Measurements from ENCODE around the gene SNX25.
"Not testable (repeated sequence)": the region's sequence is repeated elsewhere in the genome, so short reads cannot be mapped to it uniquely, and the experiment has no call there.

Gene SNX25

DNA sequence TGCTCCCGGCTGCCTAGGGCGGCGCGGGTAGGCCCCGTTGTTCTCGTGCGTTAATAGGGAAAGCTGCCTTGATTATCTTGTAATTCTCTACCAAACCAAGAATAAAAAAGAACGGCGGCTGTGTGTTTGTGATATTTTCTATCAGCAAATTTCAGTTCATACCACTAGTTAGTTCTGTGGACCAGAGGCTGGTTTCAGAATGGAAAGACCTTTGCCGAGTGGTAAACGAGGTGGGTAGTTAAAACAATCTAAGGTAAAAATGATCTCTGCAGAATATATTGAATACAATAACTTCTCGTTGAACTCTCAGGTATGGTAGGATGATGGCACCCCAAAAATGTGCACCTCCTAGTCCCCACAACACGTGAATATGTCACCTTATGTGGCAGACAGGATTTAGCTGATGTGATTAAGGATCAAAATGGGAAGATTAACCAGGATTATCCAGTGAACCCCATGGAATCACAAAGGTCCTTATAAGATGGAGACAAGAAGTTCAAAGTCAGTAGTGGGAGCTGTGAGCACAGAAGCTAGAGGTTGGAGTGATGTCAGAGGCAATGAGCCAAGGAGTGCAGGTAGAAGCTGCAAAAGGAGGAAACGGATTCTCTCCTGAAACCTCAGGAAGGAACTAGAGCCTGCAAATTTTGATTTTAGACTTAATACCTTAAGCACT, 5.0 kb upstream of the SNX25 start:
- DNase-seq (ENCODE audit: low spot score): no peak
- in situ Hi-C loops (cut with MboI; ENCODE audit: low sequenced_read_pairs, unreplicated experiment): loop anchor here (10.0 kb wide), 1 partner anchor 100 kb away; no protein-coding TSS in a partner anchor
- TF ChIP-seq, protein P1, sequence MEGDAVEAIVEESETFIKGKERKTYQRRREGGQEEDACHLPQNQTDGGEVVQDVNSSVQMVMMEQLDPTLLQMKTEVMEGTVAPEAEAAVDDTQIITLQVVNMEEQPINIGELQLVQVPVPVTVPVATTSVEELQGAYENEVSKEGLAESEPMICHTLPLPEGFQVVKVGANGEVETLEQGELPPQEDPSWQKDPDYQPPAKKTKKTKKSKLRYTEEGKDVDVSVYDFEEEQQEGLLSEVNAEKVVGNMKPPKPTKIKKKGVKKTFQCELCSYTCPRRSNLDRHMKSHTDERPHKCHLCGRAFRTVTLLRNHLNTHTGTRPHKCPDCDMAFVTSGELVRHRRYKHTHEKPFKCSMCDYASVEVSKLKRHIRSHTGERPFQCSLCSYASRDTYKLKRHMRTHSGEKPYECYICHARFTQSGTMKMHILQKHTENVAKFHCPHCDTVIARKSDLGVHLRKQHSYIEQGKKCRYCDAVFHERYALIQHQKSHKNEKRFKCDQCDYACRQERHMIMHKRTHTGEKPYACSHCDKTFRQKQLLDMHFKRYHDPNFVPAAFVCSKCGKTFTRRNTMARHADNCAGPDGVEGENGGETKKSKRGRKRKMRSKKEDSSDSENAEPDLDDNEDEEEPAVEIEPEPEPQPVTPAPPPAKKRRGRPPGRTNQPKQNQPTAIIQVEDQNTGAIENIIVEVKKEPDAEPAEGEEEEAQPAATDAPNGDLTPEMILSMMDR (IDR thresholded peaks at IDR 0.05; ENCODE audit: borderline replicate concordance, control extremely low read depth, extremely low read depth, insufficient read depth, missing control alignments): no peak

DNA sequence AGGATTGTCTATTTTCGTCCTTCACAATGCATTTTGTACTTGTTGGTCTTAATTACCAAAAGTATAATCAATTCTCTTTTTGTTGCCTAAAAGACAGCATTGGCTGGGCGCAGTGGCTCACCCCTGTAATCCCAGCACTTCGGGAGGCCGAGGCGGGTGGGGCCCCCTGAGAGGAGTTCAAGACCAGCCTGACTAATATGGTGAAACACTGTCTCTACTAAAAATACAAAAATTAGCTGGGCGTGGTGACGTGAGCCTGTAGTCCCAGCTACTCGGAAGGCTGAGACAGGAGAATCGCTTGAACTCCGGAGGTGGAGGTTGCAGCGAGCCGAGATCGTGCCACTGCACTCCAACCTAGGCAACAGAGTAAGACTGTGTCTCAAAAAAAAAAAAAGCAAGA, 4.3 kb upstream of the SNX25 start:
- in situ Hi-C loops (cut with MboI; ENCODE audit: low sequenced_read_pairs, unreplicated experiment): loop anchor here (10.0 kb wide), 1 partner anchor 100 kb away; no protein-coding TSS in a partner anchor
- DNase-seq (ENCODE audit: low spot score): not testable (repeated sequence)

GRCh38 chr4:185205697-185206342, 3.6 kb upstream of the SNX25 start:
- in situ Hi-C loops (cut with MboI; ENCODE audit: low sequenced_read_pairs, unreplicated experiment): loop anchor here (10.0 kb wide), 1 partner anchor 99 kb away; no protein-coding TSS in a partner anchor
- DNase-seq (ENCODE audit: low spot score): no peak
- TF ChIP-seq, protein P1 (IDR thresholded peaks at IDR 0.05; ENCODE audit: borderline replicate concordance, control extremely low read depth, extremely low read depth, insufficient read depth, missing control alignments): no peak

GRCh38 chr4:185207466-185207865, 1.9 kb upstream of the SNX25 start:
- in situ Hi-C loops (cut with MboI; ENCODE audit: low sequenced_read_pairs, unreplicated experiment): loop anchor here (10.0 kb wide), 1 partner anchor 97 kb away; no protein-coding TSS in a partner anchor
- TF ChIP-seq, protein P1 (IDR thresholded peaks at IDR 0.05; ENCODE audit: borderline replicate concordance, control extremely low read depth, extremely low read depth, insufficient read depth, missing control alignments): no peak
- no peak for DNase-seq (ENCODE audit: low spot score)

- DNase-seq (ENCODE audit: low spot score): not testable (repeated sequence)
- in situ Hi-C loops (cut with MboI; ENCODE audit: low sequenced_read_pairs, unreplicated experiment): loop anchor here (10.0 kb wide), 1 partner anchor 95 kb away; no protein-coding TSS in a partner anchor
Measured at GRCh38 chr4:185209852-185210101, 379 bp downstream of the SNX25 start.

GRCh38 chr4:185210102-185210981, 944 bp downstream of the SNX25 start:
- TF ChIP-seq, protein P1 (IDR thresholded peaks at IDR 0.05; ENCODE audit: borderline replicate concordance, control extremely low read depth, extremely low read depth, insufficient read depth, missing control alignments): no peak
- DNase-seq (ENCODE audit: low spot score): no peak
- in situ Hi-C loops (cut with MboI; ENCODE audit: low sequenced_read_pairs, unreplicated experiment): no loop called here

GRCh38 chr4:185211035-185211434, 1.6 kb downstream of the SNX25 start:
- DNase-seq (ENCODE audit: low spot score): no peak
- in situ Hi-C loops (cut with MboI; ENCODE audit: low sequenced_read_pairs, unreplicated experiment): no loop called here
- TF ChIP-seq, protein P1 (IDR thresholded peaks at IDR 0.05; ENCODE audit: borderline replicate concordance, control extremely low read depth, extremely low read depth, insufficient read depth, missing control alignments): no peak
